Measurements from ENCODE around the gene ACSL3. TPM values are rescaled to one million over a fixed set of nuclear protein-coding genes. Genes with fewer than 3 reads are reported as not detected.

ACSL3 gene
- total and polyA plus RNA-seq, 2 donors from 2014 or later = 33.6 to 58.8 TPM

DNA sequence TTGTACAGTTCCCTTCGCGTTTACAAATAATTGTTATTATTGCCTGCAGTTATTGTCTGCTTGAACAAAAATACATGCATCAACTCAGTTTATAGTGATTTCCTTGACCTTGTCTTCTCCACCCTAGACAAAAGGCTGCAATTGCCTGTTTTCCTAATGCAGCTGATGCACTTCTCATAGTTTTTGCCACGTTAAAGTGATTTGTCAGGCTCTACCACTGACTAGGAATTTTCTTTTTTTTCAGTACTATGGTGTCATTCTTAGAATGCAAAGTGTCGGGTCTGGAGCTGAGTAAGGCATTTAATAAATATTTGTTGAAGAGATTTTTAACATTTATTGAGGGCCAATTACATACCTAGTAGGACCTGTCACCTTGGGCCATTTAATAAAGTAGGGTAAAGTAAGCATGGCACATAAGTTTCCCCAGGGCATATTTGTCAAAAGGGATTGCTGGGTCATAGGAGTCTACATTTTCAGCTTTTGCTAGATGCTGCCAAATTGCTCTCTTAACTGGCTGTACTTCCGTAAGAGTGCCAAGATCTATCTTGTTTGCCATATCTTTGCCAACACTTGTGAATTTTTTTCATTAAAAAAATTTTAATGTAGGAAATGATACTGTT lies 24.1 kb downstream of the ACSL3 start:
- H3K27me3 ChIP-seq (ENCODE audit: control insufficient read depth, insufficient read depth, low read length) = no peaks in the 10 kb centered on the region
- H3K4me3 ChIP-seq (ENCODE audit: low read length in 3 of 3) = no peak overlapping the region
- H3K9ac ChIP-seq (ENCODE audit: low read length in 3 of 3) = no peak overlapping the region
- peaks cover 0 to 12% (median 2%) of the 10 kb centered on the region in 3 donors for H3K4me1 ChIP-seq (ENCODE audit: control insufficient read depth in 2 of 3, insufficient read depth in 2 of 3, low read depth in 1 of 3, low read length in 3 of 3)
- H3K9me3 ChIP-seq (ENCODE audit: control insufficient read depth in 2 of 3, insufficient read depth in 1 of 3, low read length in 3 of 3) = no peaks in the 10 kb centered on the region
- FAIRE-seq (no peak), DNase-seq (no peak)
- no peak overlapping the region for H3K27ac ChIP-seq (ENCODE audit: low read depth in 2 of 2, low read length in 2 of 2)
- TF ChIP-seq, protein P1, sequence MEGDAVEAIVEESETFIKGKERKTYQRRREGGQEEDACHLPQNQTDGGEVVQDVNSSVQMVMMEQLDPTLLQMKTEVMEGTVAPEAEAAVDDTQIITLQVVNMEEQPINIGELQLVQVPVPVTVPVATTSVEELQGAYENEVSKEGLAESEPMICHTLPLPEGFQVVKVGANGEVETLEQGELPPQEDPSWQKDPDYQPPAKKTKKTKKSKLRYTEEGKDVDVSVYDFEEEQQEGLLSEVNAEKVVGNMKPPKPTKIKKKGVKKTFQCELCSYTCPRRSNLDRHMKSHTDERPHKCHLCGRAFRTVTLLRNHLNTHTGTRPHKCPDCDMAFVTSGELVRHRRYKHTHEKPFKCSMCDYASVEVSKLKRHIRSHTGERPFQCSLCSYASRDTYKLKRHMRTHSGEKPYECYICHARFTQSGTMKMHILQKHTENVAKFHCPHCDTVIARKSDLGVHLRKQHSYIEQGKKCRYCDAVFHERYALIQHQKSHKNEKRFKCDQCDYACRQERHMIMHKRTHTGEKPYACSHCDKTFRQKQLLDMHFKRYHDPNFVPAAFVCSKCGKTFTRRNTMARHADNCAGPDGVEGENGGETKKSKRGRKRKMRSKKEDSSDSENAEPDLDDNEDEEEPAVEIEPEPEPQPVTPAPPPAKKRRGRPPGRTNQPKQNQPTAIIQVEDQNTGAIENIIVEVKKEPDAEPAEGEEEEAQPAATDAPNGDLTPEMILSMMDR (IDR thresholded peaks at IDR 0.05; ENCODE audit: borderline replicate concordance, extremely low read depth, insufficient read depth) = no peak
- intact Hi-C loops (cut with DNase I) = no loop called here
- no peaks in the 10 kb centered on the region for H3K36me3 ChIP-seq (ENCODE audit: control insufficient read depth in 2 of 3, insufficient read depth in 3 of 3, low read length in 3 of 3)

DNA sequence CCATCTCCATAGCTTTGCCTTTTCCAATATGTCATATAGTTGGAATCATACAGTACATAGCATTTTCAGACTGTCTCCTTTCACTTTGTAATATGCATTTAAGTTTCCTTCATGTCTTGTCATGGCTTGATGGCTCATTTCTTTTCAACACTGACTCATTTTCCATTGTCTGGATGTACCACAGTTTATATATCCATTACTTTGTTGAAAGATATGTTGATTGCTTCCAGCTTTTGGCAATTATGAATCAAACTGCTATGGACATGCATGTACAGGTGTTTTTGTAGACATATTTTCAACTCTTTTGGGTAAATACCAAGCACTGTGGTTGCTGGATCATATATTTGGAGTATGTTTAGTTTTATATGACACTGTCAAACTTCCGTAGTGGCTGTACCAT lies 26.3 kb downstream of the ACSL3 start:
- FAIRE-seq (no peak), DNase-seq (no peak)
- H3K9ac ChIP-seq (ENCODE audit: low read length in 3 of 3) = no peak overlapping the region
- no peak overlapping the region for H3K4me3 ChIP-seq (ENCODE audit: low read length in 3 of 3)
- peaks cover 0 to 12% (median 5%) of the 10 kb centered on the region in 3 donors for H3K4me1 ChIP-seq (ENCODE audit: control insufficient read depth in 2 of 3, insufficient read depth in 2 of 3, low read depth in 1 of 3, low read length in 3 of 3)
- H3K36me3 ChIP-seq (ENCODE audit: control insufficient read depth in 2 of 3, insufficient read depth in 3 of 3, low read length in 3 of 3) = no peaks in the 10 kb centered on the region
- intact Hi-C loops (cut with DNase I) = no loop called here
- no peaks in the 10 kb centered on the region for H3K9me3 ChIP-seq (ENCODE audit: control insufficient read depth in 2 of 3, insufficient read depth in 1 of 3, low read length in 3 of 3)
- H3K27ac ChIP-seq (ENCODE audit: low read depth in 2 of 2, low read length in 2 of 2) = no peak overlapping the region
- TF ChIP-seq, protein P1 (IDR thresholded peaks at IDR 0.05; ENCODE audit: borderline replicate concordance, extremely low read depth, insufficient read depth) = no peak
- H3K27me3 ChIP-seq (ENCODE audit: control insufficient read depth, insufficient read depth, low read length) = no peaks in the 10 kb centered on the region

DNA sequence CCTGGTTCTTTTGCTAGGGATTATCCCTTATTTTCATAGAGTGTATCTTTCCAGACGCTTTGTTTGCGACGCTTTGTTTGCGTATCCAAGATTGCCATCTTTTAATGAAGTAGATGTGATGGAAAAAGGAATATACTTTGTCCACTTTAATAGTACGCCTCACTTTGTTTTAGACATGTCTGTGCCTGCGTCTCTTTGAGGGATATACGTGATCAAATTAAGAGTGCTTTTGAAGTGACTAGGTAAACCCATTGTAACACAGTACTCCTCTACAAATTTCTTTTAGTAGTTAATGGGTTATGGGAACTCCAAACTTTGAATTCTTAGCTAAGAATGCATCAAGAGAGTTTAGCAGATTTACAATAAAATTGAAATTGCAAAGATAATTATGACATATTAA lies 27.9 kb downstream of the ACSL3 start:
- Histone ChIP-seq H3K4me1 (ENCODE audit: control insufficient read depth in 2 of 3, insufficient read depth in 2 of 3, low read depth in 1 of 3, low read length in 3 of 3) (peaks cover 0 to 12% (median 5%) of the 10 kb centered on the region in 3 donors), H3K27me3 (ENCODE audit: control insufficient read depth, insufficient read depth, low read length) (no peaks in the 10 kb centered on the region), H3K4me3 (ENCODE audit: low read length in 3 of 3) (no peak overlapping the region), H3K27ac (ENCODE audit: low read depth in 2 of 2, low read length in 2 of 2) (no peak overlapping the region), H3K9me3 (ENCODE audit: control insufficient read depth in 2 of 3, insufficient read depth in 1 of 3, low read length in 3 of 3) (no peaks in the 10 kb centered on the region), H3K9ac (ENCODE audit: low read length in 3 of 3) (no peak overlapping the region), H3K36me3 (ENCODE audit: control insufficient read depth in 2 of 3, insufficient read depth in 3 of 3, low read length in 3 of 3) (no peaks in the 10 kb centered on the region)
- TF ChIP-seq, protein P1 (IDR thresholded peaks at IDR 0.05; ENCODE audit: borderline replicate concordance, extremely low read depth, insufficient read depth) = no peak
- DNase-seq (no peak), FAIRE-seq (no peak)
- intact Hi-C loops (cut with DNase I) = no loop called here

DNA sequence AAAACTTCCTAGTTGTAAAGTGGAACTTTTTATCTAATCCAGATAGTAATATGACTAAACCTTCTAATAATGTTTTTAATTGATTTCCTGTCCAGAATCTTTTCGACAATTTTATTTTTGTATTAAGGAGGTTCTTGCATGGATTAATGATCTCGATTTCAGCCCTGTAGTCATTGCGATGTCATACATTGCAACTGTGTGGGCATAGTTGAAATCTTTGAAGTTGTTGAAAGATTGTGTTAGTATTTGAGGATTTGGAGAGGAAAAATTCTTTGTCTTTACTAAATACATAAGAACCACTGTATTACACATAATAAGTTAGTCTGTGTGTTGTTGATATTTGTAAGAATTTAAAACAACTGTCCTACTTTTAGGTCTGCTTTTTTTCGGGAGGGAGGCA lies 31.1 kb downstream of the ACSL3 start:
- H3K27me3 ChIP-seq (ENCODE audit: control insufficient read depth, insufficient read depth, low read length) = no peaks in the 10 kb centered on the region
- DNase-seq = no peak
- no peak overlapping the region for H3K27ac ChIP-seq (ENCODE audit: low read depth in 2 of 2, low read length in 2 of 2)
- peaks cover 0 to 7% (median 0%) of the 10 kb centered on the region in 3 donors for H3K4me1 ChIP-seq (ENCODE audit: control insufficient read depth in 2 of 3, insufficient read depth in 2 of 3, low read depth in 1 of 3, low read length in 3 of 3)
- H3K9ac ChIP-seq (ENCODE audit: low read length in 3 of 3) = no peak overlapping the region
- H3K9me3 ChIP-seq (ENCODE audit: control insufficient read depth in 2 of 3, insufficient read depth in 1 of 3, low read length in 3 of 3) = no peaks in the 10 kb centered on the region
- FAIRE-seq = no peak
- no peaks in the 10 kb centered on the region for H3K36me3 ChIP-seq (ENCODE audit: control insufficient read depth in 2 of 3, insufficient read depth in 3 of 3, low read length in 3 of 3)
- TF ChIP-seq, protein P1 (IDR thresholded peaks at IDR 0.05; ENCODE audit: borderline replicate concordance, extremely low read depth, insufficient read depth) = no peak
- intact Hi-C loops (cut with DNase I) = no loop called here
- H3K4me3 ChIP-seq (ENCODE audit: low read length in 3 of 3) = no peak overlapping the region
